ENCODE results near the gene TLR5. TPM values are rescaled to one million over a fixed set of nuclear protein-coding genes. Genes with fewer than 3 reads are reported as not detected.

TLR5 gene
- total and polyA plus RNA-seq, 2 of the 4 experiments (the other 2 are of a cell fraction): 0.09 to 0.18 TPM

GRCh38 chr1:223143537-223144248, 645 bp upstream of the TLR5 start:
- peak overlapping the region; percentile 85 for H3K4me2 ChIP-seq (ENCODE audit: low read depth, low read length)
- H3K18ac ChIP-seq (ENCODE audit: low read depth, low read length): no peak overlapping the region
- dilution Hi-C loops (cut with HindIII; ENCODE audit: low sequenced_read_pairs, unreplicated experiment): no loop called here
- 0 out of 2 replicates have a peak overlapping the region, but pooled peaks have one; percentile 50 for H2BK20ac ChIP-seq (ENCODE audit: low read depth, low read length)
- no peak overlapping the region; the same call in 1 of the 2 replicates for H4K91ac ChIP-seq (ENCODE audit: insufficient read depth, low read depth, low read length)
- in situ Hi-C loops (cut with MboI; ENCODE audit: low sequenced_read_pairs): no loop called here
- no peak for ATAC-seq (ENCODE audit: low read depth)
- peak overlapping the region; percentile 59 for H3K4me3 ChIP-seq (ENCODE audit: insufficient read depth, low read depth, low read length)
- intact Hi-C loops (cut with micrococcal nuclease): no loop called here
- ChIA-PET CTCF (interaction anchor here (2.0 kb wide), 1 partner anchor 10 kb away, joined by 8 read pairs; no protein-coding TSS in a partner anchor), POLR2A (ENCODE audit: unreplicated experiment) (interaction anchor here (0.6 kb wide), 1 partner anchor 717 kb away, joined by 7 read pairs; no protein-coding TSS in a partner anchor)
- H3K9ac ChIP-seq (ENCODE audit: low read depth, low read length): no peak overlapping the region
- peaks cover 5% of the 10 kb centered on the region for H3K9me3 ChIP-seq (ENCODE audit: control insufficient read depth, insufficient read depth, low read length)
- H4K5ac ChIP-seq (ENCODE audit: low read depth, low read length): no peak overlapping the region
- peak overlapping the region; percentile 45 for H2AK9ac ChIP-seq (replicated peaks; ENCODE audit: low read depth, low read length, poor library complexity)
- no peaks in the 10 kb centered on the region for H4K20me1 ChIP-seq (ENCODE audit: insufficient read depth, low read length)
- no peak for DNase-seq
- no peak overlapping the region for H3K27ac ChIP-seq (ENCODE audit: insufficient read depth, low read length)
- no TSS peak for BruUV-seq (replicated peaks)
- H3K27me3 ChIP-seq (ENCODE audit: control insufficient read depth, insufficient read depth, low read length): peaks cover 9% of the 10 kb centered on the region; the same call in 1 of the 2 replicates
- 0 out of 2 replicates have a peak, but pooled peaks cover 3% of the 10 kb centered on the region for H3K9me1 ChIP-seq (ENCODE audit: insufficient read depth, low read length)
- H3K4me1 ChIP-seq (ENCODE audit: control insufficient read depth, insufficient read depth, low read length): peaks cover 2% of the 10 kb centered on the region; the same call in 1 of the 2 replicates
- H2BK5ac ChIP-seq (ENCODE audit: low read depth, low read length, poor library complexity, severe bottlenecking): no peak overlapping the region
- peak overlapping the region; percentile 94 for H2AFZ ChIP-seq (replicated peaks; ENCODE audit: low read length, poor library complexity)
- H3K23ac ChIP-seq (ENCODE audit: low read depth, low read length): peak overlapping the region; percentile 42; the same call in 1 of the 2 replicates
- no peak overlapping the region for H3K56ac ChIP-seq (ENCODE audit: extremely low read depth, insufficient read depth, low read length)
- peak overlapping the region; percentile 71 to 80; a peak in 1 of 4 replicates for H4K8ac ChIP-seq (ENCODE audit: low read depth in 2 of 2, low read length in 2 of 2)
- no peak overlapping the region for H2BK15ac ChIP-seq (ENCODE audit: low read depth, low read length)
- peak overlapping the region; percentile 13; the same call in 1 of the 2 replicates for H2AK5ac ChIP-seq (ENCODE audit: low read depth, low read length)
- H3K79me1 ChIP-seq (ENCODE audit: low read depth in 1 of 2, low read length in 2 of 2): no peaks in the 10 kb centered on the region
- 70% methylated on average over 2 of the region's 11 CpGs; no CpG with 5 or more reads in 1 of the 2 experiments for WGBS, 2 experiments (ENCODE audit: extremely low coverage in 2 of 2, insufficient read length in 1 of 2)
- H3K14ac ChIP-seq (replicated peaks; ENCODE audit: low read depth, low read length): peak overlapping the region; percentile 78; the same call in 1 of the 2 replicates
- no peaks in the 10 kb centered on the region for H3K36me3 ChIP-seq (ENCODE audit: control insufficient read depth, insufficient read depth, low read length)
- H3K4ac ChIP-seq (ENCODE audit: low read depth, low read length): no peak overlapping the region
- H2BK120ac ChIP-seq (ENCODE audit: low read depth, low read length): no peak overlapping the region
- TF ChIP-seq MAFK (IDR thresholded peaks at IDR 0.05; ENCODE audit: low read depth, low read length) (no peak), ELK1 (IDR thresholded peaks at IDR 0.05; ENCODE audit: borderline replicate concordance, low read depth, low read length) (no peak), RFX5 (IDR thresholded peaks at IDR 0.05; ENCODE audit: low read depth, low read length) (no peak), POLR2A (IDR thresholded peaks at IDR 0.05; ENCODE audit: low read depth, low read length) (no peak), CHD1 (IDR thresholded peaks at IDR 0.05; ENCODE audit: low read depth, low read length) (no peak), FOS (IDR thresholded peaks at IDR 0.05; ENCODE audit: low read depth, low read length) (no peak)
- TF ChIP-seq, protein P1, sequence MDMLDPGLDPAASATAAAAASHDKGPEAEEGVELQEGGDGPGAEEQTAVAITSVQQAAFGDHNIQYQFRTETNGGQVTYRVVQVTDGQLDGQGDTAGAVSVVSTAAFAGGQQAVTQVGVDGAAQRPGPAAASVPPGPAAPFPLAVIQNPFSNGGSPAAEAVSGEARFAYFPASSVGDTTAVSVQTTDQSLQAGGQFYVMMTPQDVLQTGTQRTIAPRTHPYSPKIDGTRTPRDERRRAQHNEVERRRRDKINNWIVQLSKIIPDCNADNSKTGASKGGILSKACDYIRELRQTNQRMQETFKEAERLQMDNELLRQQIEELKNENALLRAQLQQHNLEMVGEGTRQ (IDR thresholded peaks at IDR 0.05; ENCODE audit: low read depth, low read length): no peak
